HAP-1 (cell line): ENCODE data around the gene TBC1D2.

Source experiments
- DNase-seq, 2 experiments: peaks; one replicate each; pipeline ENCODE4 v3.0.0-alpha.2; 2016 to 2020; ENCODE audit warnings: low spot score in 2 of 2
- H3K27me3 ChIP-seq: fragments of 250-450 bp; sonication (Bioruptor Pico); 2 replicates; pipeline ENCODE4 v1.5.1; 2020; ENCODE audit warnings: low read depth, mild to moderate bottlenecking, moderate library complexity
- H3K36me3 ChIP-seq: fragments of 250-450 bp; sonication (Bioruptor Pico); replicated peaks from 2 replicates; pipeline ENCODE4 v1.5.1; 2020; ENCODE audit warnings: mild to moderate bottlenecking
- H3K4me1 ChIP-seq: fragments of 250-450 bp; sonication (Bioruptor Pico); 2 replicates; pipeline ENCODE4 v1.5.1; 2020; ENCODE audit warnings: mild to moderate bottlenecking
- H3K4me3 ChIP-seq: fragments of 250-450 bp; sonication (Bioruptor Pico); 2 replicates; pipeline ENCODE4 v1.5.1; 2020; ENCODE audit warnings: mild to moderate bottlenecking, moderate library complexity
- H3K9me3 ChIP-seq: fragments of 250-450 bp; sonication (Bioruptor Pico); 2 replicates; pipeline ENCODE4 v1.5.1; 2020; ENCODE audit warnings: mild to moderate bottlenecking, moderate library complexity
- in situ Hi-C: fragments of 300-500 bp; cut with MboI; formaldehyde crosslinking; loops from 3 replicates; pipeline ENCODE4 v1.14.3; 2020; ENCODE audit warnings: low sequenced_read_pairs, inconsistent platforms, mixed read lengths

The TBC1D2 gene

DNA sequence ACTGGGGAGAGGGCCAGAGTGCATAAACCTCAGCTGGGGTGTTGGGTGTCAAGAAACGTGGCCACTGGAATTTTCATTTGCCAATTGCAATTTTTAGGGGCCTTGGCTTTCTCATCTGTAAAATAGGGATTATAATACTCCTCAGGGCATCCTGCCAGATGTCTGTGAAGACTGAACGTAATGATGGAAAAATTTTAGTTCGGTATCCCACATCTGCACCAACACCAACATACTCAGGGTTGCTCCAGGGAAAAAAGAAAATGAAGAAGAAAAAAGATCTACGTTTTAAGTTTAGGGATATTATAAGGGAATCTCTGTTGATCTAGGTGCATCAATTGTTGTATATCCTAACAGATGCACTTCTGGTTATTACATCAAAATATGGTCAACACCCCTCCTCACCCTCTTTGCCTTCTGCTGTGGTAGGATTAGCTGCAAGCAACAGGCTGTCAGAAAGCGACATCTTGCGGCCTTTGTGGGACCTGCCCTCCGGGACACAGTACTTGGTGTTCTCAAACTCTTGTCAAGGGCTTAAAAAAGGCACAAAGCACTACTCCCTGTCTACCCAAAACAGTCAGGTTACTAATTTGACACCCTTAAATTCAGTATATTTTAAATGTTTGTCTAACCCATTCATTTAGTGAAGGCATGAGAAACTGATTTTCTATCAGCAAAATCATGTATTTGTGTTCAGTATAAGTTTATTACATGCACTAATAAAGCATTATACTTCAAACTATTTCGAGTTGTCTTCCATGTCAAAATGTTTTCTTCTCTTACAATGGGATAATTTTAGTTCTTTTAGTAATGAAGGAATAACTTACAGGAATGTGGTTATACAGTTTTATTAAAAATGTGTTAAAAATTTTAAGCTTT lies 8.3 kb upstream of the TBC1D2 start:
- Histone ChIP-seq H3K4me3 (no peak overlapping the region), H3K36me3 (no peaks in the 10 kb centered on the region), H3K4me1 (no peaks in the 10 kb centered on the region), H3K9me3 (no peaks in the 10 kb centered on the region), H3K27me3 (no peaks in the 10 kb centered on the region; the same call in 1 of the 2 replicates)
- in situ Hi-C loops, result loop anchor here (5.0 to 25.0 kb wide), 3 partner anchors 191 to 551 kb away; partner anchors contain the start of gene TRMO
- peak; percentile 73 to 86 for DNase-seq

DNA sequence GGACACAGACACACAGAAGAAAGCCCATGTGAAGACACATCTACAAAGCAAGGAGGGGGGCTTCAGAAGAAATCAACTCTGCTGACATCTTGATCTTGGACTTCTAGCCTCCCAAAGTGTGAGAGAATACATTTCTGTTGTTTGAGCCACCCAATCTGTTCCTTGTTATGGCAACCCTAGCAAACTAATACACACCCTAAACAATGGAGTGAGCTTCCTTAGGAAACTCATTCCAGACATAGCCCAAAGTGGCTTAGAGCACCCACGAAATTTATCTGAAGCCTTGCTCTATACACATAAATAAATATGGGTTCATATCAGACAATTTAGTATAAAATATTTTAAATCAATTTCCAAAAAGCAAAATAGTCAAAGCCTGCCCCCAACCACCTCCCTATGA lies 7.6 kb upstream of the TBC1D2 start:
- no peak for DNase-seq
- Histone ChIP-seq H3K36me3 (no peaks in the 10 kb centered on the region), H3K4me3 (no peak overlapping the region), H3K9me3 (no peaks in the 10 kb centered on the region), H3K4me1 (no peaks in the 10 kb centered on the region), H3K27me3 (no peaks in the 10 kb centered on the region; the same call in 1 of the 2 replicates)
- in situ Hi-C loops, result loop anchor here (5.0 to 25.0 kb wide), 3 partner anchors 191 to 551 kb away; partner anchors contain the start of gene TRMO

GRCh38 chr9:98262056-98262455 lies 6.6 kb upstream of the TBC1D2 start:
- H3K4me1 ChIP-seq, result peaks cover 2% of the 10 kb centered on the region; the same call in 1 of the 2 replicates
- H3K36me3 ChIP-seq, result no peaks in the 10 kb centered on the region
- H3K27me3 ChIP-seq, result no peaks in the 10 kb centered on the region; the same call in 1 of the 2 replicates
- H3K4me3 ChIP-seq, result no peak overlapping the region
- in situ Hi-C loops, result loop anchor here (5.0 to 25.0 kb wide), 3 partner anchors 190 to 550 kb away; partner anchors contain the start of gene TRMO
- no peak for DNase-seq
- H3K9me3 ChIP-seq, result no peaks in the 10 kb centered on the region

GRCh38 chr9:98260635-98261034 lies 5.2 kb upstream of the TBC1D2 start:
- in situ Hi-C loops, result loop anchor here (5.0 to 25.0 kb wide), 3 partner anchors 188 to 548 kb away; partner anchors contain the start of gene TRMO
- Histone ChIP-seq H3K4me3 (no peak overlapping the region), H3K36me3 (no peaks in the 10 kb centered on the region), H3K27me3 (no peaks in the 10 kb centered on the region; the same call in 1 of the 2 replicates), H3K9me3 (no peaks in the 10 kb centered on the region), H3K4me1 (peaks cover 6% of the 10 kb centered on the region; the same call in 1 of the 2 replicates)
- no peak for DNase-seq

DNA sequence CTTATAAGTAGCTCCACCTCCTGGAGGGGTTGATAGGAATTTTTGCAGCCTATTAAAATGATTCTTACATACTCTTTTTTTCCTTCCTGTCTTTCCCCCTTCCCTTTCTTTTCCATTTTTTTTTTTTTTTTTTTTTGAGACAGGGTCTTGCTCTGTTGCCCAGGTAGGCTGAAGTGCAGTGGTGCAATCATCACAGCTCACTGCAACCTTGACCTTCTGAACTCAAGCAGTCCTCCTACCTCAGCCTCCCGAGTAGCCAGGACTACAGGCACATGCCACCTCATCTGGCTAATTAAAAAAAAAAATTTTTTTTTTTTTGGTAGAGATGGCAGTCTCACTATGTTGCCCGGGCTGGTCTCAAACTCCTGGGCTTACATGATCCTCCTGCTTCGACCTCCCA lies 4.3 kb upstream of the TBC1D2 start:
- no peak for DNase-seq
- no peaks in the 10 kb centered on the region for H3K9me3 ChIP-seq
- peaks cover 7% of the 10 kb centered on the region for H3K4me1 ChIP-seq
- in situ Hi-C loops, result loop anchor here (5.0 to 25.0 kb wide), 3 partner anchors 187 to 547 kb away; partner anchors contain the start of gene TRMO
- H3K4me3 ChIP-seq, result no peak overlapping the region
- no peaks in the 10 kb centered on the region for H3K36me3 ChIP-seq
- H3K27me3 ChIP-seq, result no peaks in the 10 kb centered on the region; the same call in 1 of the 2 replicates

- Histone ChIP-seq H3K36me3 (no peaks in the 10 kb centered on the region), H3K4me1 (peaks cover 8% of the 10 kb centered on the region), H3K27me3 (no peaks in the 10 kb centered on the region; the same call in none of the 2 replicates), H3K9me3 (no peaks in the 10 kb centered on the region), H3K4me3 (peak overlapping the region; percentile 64)
- peak; percentile 4 to 50 for DNase-seq
- in situ Hi-C loops, result loop anchor here (25.0 kb wide), 2 partner anchors 344 to 544 kb away; partner anchors contain the start of gene TRMO
Observed at GRCh38 chr9:98256756-98257155, 1.3 kb upstream of the TBC1D2 start.

- DNase-seq, result peak in 1 of 2 experiments; percentile 41
- Histone ChIP-seq H3K4me3 (peak overlapping the region; percentile 64), H3K4me1 (peaks cover 8% of the 10 kb centered on the region), H3K27me3 (no peaks in the 10 kb centered on the region; the same call in 1 of the 2 replicates), H3K36me3 (no peaks in the 10 kb centered on the region), H3K9me3 (no peaks in the 10 kb centered on the region)
- in situ Hi-C loops, result loop anchor here (25.0 kb wide), 2 partner anchors 343 to 543 kb away; partner anchors contain the start of gene TRMO
Observed at GRCh38 chr9:98255061-98255577, 330 bp downstream of the TBC1D2 start.

- Histone ChIP-seq H3K36me3 (no peaks in the 10 kb centered on the region), H3K4me3 (peak overlapping the region; percentile 64), H3K4me1 (peaks cover 8% of the 10 kb centered on the region), H3K9me3 (no peaks in the 10 kb centered on the region), H3K27me3 (no peaks in the 10 kb centered on the region; the same call in 1 of the 2 replicates)
- in situ Hi-C loops, result loop anchor here (25.0 kb wide), 2 partner anchors 342 to 542 kb away; partner anchors contain the start of gene TRMO
- DNase-seq, result no peak
Observed at GRCh38 chr9:98254228-98255060, 1.0 kb downstream of the TBC1D2 start.

GRCh38 chr9:98253565-98253964 lies 1.9 kb downstream of the TBC1D2 start:
- in situ Hi-C loops, result loop anchor here (25.0 kb wide), 2 partner anchors 341 to 541 kb away; partner anchors contain the start of gene TRMO
- no peak overlapping the region for H3K4me3 ChIP-seq

GRCh38 chr9:98251551-98251950 lies 3.9 kb downstream of the TBC1D2 start:
- peaks cover 3% of the 10 kb centered on the region; the same call in 1 of the 2 replicates for H3K4me1 ChIP-seq
- in situ Hi-C loops, result loop anchor here (25.0 kb wide), 2 partner anchors 339 to 539 kb away; partner anchors contain the start of gene TRMO

More at GRCh38 chr9:98253565-98253964, 1.9 kb downstream of the TBC1D2 start:
- Histone ChIP-seq H3K9me3 (no peaks in the 10 kb centered on the region), H3K27me3 (no peaks in the 10 kb centered on the region; the same call in 1 of the 2 replicates), H3K4me1 (peaks cover 8% of the 10 kb centered on the region), H3K36me3 (no peaks in the 10 kb centered on the region)
- no peak for DNase-seq

DNA sequence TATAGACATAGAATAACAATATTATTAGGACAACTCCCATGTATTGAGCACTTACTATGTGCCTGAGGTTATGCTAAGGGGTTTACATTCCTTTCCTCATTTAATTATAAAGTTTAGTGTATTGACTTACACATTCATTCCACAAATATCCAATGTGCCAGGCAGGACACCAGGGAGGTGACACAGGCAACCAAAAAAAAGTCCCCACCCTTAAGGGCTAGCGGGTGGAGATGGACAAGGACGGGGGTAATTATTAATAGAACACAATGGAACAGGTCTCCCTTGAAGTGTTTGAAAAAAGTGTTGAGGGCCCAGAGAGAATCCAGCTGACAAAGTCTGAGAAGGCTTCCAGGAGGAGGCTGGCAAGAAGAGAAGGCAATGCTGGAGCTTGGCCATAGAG lies 5.7 kb downstream of the TBC1D2 start:
- Histone ChIP-seq H3K27me3 (no peaks in the 10 kb centered on the region; the same call in 1 of the 2 replicates), H3K9me3 (no peaks in the 10 kb centered on the region), H3K36me3 (no peaks in the 10 kb centered on the region), H3K4me1 (peaks cover under 1% of the 10 kb centered on the region; the same call in 1 of the 2 replicates), H3K4me3 (no peak overlapping the region)
- no peak for DNase-seq
- in situ Hi-C loops, result loop anchor here (25.0 kb wide), 2 partner anchors 337 to 537 kb away; partner anchors contain the start of gene TRMO

More at GRCh38 chr9:98251551-98251950, 3.9 kb downstream of the TBC1D2 start:
- no peaks in the 10 kb centered on the region for H3K9me3 ChIP-seq
- DNase-seq, result no peak
- no peaks in the 10 kb centered on the region for H3K36me3 ChIP-seq
- H3K4me3 ChIP-seq, result no peak overlapping the region
- H3K27me3 ChIP-seq, result no peaks in the 10 kb centered on the region; the same call in 1 of the 2 replicates

DNA sequence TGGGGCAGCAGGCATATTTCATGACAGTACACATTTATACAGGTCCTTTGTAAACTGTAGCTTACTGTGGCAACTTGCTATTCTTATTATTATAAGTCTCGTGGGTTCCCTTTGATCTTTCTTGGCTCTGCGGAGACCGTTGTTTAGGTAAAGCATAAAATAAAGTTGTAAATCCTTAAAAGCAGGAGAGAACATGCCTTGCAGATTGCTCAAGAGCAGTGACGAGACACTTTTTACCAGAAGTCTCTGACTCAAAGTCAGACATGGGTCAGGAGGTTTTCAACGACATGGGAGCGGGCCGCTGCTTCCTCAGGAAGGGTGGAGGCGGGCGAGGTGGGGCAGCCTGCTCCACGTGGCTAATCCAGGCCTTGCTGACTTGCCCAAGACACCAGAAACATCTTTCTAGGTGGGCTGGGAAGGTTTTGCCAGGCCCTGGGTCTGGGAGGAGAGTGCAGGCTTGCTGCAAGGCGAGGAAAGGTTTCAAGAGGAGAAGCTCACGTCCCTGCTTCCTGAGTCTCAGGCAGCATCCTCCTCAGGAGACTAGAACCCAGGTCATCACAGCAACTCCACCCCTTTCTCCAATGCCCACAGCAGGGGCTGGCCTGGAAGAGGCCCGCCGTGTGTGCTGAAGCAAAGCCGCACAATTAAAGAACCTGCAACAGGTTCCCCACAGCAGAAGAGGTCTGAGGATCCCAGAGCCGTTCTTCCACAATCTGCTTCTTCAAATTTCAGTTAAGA lies 6.5 kb downstream of the TBC1D2 start:
- Histone ChIP-seq H3K4me1 (no peaks in the 10 kb centered on the region), H3K27me3 (no peaks in the 10 kb centered on the region), H3K9me3 (no peaks in the 10 kb centered on the region), H3K36me3 (no peaks in the 10 kb centered on the region), H3K4me3 (no peak overlapping the region)
- in situ Hi-C loops, result no loop called here
- peak in 1 of 2 experiments; percentile 3 for DNase-seq
